ENCODE data around the gene OLAH.

Gene OLAH

DNA sequence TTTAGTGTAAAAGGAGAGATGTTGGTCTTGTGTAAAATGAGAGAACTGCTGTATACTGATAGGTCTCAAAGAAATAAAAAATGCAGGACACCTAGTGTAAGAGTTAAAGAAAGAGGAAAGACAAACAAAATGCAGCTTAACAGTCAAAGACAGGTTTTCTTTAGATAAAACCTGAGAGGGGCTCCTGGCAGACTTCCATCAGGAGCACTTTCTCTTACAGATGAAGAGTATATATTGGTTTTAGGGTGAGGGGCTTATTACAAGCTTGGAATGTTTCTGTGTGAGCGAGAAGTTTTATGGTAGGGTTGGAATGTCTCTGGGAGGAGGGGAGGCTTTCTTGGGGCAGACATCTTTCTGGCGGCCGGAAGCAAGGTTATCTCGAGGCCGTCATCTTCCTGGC is 28.6 kb downstream of the OLAH start:
- no peak for DNase-seq

DNA sequence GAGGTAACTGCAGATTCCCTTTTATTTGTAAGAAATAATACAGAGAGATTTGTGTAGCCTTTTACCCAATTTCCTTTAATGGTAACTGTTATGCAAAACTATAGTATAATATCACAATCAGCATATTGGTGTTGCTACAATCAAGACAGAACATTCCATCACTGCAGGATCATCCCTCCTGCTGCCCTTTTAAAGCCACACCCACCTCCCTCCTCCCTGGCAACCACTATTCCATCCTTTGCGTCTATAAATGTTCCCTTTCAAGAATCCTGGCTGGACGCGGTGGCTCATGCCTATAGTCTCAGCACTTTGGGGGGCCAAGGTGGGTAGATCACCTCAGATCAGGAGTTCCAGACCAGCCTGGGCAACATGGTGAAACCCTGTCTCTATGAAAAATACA is 31.7 kb downstream of the OLAH start:
- no peak for DNase-seq

DNA sequence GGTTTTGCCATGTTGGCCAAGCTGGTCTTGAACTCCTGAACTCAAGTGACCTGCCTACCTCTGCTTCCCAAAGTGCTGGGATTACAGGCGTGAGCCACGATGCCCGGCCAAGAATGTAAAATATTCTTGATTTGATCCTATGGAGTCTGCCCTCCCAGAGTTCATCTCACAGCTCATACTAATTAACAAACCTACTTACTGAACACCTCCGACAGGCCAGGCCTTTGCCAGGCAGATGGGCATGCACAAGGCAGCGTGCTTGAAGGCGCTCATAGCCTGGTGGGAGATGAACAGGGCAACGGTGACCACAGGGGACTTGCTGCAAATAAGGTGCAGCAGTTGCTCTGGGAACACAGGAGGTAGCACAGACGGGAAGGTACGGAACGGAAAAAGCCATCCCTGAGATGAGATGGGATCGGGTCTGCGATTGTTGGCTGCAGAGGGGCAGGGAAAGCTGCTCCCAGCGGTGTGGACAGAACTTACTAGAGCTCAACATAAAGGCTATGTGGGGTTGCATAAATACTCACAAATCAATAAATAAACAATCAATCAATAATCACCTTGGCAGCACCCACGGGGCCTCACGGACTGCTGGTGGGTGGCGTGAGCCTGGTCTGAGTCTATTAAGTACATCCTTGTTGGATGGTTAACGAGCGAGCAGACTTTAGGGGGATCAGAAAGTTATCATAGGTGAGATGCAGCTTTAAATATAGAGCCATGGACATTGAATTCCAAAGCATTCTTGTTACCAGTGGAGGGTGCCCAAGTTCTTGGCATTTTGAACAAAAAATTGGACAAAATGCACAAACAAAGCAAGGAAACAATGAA is 40.1 kb downstream of the OLAH start:
- no peak for DNase-seq

DNA sequence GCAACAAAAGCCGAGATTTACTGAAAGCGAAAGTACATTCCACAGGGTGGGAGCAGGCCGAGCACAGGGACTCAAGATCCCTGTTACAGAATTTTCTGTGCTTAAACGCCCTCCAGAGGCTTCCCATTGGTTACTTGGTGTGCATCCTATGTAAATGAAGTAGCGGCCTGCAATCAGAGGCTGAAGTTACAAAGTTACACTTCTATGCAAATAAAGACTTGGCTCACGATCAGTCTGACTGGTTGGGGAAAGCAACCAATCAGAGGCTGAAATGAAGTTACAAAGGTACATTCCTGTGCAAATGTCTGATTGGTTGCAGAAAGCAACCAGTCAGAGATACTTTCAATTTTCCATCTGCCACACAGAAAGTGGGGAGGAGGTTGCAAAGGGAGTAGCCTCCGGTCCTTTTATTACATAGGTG is 40.8 kb downstream of the OLAH start:
- no peak for DNase-seq

DNA sequence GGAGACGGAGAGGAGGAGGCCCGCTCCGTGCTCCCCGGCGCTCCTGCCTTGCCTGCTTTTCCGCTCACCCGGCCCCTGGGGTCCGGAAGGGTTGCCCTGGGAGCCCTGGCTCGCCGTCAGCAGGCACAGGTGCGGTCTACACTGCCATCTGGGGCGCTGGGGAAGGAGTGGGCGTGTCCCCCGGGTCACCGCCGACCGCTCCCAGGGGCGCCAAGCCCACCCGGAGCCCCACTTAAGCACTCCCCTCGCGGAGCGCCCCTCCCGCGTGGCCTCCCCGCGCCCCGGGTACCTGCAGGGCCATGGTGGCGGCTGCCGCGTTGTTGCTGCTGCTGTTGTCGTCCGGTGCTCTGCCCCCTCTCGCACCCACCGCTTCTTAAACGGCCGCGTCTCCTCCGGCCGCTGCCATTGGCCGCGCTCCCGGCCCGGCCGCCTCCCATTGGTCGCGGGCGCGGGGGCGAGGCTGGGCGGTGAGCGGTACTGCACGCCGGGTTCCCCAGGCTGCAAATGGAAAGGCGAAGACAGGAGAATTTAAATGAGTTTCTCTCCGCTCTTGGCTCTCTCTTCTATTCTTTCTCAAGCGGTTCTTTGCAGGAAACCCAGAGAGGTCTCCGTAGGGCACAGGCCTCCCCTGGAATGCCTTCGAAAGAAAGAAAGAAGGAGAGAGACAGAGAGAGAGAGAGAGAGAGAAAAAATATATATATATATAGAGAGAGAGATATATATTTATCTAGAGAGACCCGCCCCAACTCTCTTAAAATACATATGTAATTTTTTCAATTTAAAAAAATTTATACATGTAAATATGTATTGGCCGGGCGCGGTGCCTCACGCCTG is 44.9 kb downstream of the OLAH start, which contains the start of gene ACBD7:
TSS of gene ACBD7 (minus strand) at position 349 of the 834 bp plus-strand sequence. CDS start at position 301, 48 bp downstream.
- DNase-seq, result peak; percentile 83 to 86

- DNase-seq, result no peak
Measured at GRCh38 chr10:15091418-15091817, 47.7 kb downstream of the OLAH start.

DNA sequence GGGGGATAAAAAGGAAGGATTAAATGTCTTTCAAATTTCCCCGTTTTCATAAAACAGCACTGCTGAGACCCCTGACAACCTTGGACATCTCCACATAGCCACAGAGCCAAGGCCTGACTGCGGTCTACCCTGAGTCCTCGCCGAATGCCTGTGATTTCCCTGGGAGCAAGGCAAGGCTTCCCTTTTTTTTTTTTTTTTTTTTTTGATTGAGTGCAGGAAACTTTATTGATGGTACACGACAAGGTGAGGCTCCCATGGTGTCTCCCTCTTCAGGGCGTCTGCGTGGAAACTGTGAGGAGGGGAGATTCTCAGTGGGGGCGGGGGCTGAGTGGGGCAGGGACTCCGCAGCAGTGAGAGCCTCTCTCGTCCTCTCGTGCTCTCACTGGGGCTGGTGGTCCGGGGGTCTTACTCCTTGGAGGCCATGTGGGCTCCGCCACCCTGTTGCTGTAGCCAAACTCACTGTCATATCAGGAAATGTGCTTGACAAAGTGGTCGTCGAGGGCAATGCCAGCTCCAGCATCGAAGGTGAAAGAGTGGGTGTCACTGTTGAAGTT is 49.2 kb downstream of the OLAH start:
- DNase-seq, result no peak

DNA sequence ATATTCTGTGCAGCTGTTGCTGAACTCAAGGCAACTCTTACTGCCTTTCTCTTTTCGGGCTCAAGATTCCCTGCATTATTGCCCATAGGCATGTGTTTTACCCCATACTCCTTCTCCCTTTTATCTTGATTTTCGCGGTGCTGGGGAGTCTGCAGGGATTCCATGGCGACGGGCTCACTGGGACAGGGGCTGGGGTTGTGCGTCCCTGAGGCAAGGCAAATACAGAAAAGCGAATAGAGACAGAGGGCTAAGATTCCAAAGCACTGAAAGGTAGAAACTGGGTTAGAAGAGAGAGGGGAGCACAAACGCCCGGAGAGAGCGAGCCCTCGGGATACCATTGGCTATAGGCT is 52.9 kb downstream of the OLAH start:
- DNase-seq, result no peak

DNA sequence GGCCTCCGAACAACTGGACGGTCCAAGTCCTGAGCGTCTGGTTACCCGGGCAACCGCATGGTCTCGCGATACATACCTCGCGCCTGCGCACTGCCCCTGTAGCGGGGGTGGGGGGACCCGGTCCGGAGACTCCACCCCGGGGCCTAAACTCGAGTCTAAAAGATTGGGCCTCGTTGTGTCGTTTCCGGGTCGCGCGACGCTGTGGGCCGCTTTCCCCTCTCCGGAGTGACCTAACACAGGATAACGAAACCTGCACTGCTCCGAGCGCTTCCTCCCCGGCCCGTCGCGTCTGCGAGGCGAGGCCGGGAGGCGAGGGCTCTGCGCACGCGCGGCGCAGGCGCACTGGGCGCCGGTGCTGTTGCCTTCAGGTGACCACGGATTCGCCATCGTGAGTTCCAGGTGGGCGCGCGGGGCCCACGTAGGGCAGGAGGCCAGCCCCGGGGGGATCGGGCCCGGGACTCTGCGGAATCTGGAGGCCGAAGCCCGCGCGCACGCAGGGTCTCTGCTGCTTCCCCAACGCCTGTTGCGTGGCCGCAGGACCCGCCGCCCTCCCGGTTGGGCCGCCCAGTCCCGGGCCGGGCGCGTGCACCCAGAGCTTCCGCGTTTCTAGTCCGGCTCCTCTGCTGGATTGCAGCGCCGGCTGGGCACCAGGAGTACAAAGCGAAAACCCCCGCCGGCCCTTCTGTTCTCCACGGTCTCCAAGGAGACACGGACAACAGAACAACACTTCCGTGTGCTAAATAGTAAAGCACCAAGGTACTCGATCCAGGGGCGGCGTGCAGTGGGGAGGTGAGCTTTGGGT is 53.5 kb downstream of the OLAH start, which contains the start of gene RPP38:
TSS of gene RPP38 (plus strand) at position 345 of the 802 bp plus-strand sequence. CDS start 5,960 bp downstream, outside the sequence.
- DNase-seq, result peak; percentile 96 to 98

DNA sequence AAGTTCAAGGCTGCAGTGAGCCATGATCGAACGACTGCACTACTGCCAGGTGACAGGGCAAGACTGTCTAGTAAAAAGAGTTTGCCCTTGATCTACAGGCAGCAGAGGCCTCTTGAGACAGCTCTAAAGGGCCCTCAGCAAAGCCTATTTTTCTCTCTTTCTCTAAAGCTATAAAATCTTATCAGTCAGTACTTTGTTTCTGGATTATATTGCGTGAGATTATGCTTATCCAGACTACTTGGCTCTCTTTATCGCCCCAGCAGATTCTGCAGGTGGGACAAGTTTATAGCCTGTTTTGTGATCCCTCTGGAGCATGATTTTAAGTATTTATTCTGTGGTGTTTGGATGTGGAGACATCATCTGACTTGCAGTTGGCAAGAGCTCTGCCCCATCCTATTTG is 56.1 kb downstream of the OLAH start:
- no peak for DNase-seq

- DNase-seq, result no peak
Measured at GRCh38 chr10:15103513-15103912, 59.8 kb downstream of the OLAH start.

- peak; percentile 75 to 77 for DNase-seq
Measured at GRCh38 chr10:15106352-15107013, 62.7 kb downstream of the OLAH start.

DNA sequence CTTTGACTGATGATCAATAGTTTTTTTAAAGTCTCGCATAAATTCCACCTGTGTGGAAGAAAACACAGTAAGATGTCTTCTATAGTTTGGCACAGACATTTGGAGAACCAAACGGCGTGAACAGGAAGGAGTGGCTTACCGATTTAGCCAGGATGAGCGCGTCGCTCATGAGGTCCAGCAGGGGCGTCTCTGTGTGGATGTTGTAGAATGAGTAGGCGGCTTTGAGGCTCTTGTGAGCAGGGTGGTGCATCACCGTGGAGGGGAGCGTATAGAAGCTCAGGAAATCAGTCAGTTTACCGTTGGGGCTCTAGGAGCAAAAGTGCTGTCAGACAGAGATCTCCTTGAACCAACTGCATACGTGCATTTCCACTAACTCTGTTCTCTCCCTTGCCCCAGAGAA is 68.9 kb downstream of the OLAH start:
- DNase-seq, result no peak

- no peak for DNase-seq
Measured at GRCh38 chr10:15113766-15114165, 70.0 kb downstream of the OLAH start.

GRCh38 chr10:15116225-15116624 is 72.5 kb downstream of the OLAH start:
- DNase-seq, result no peak

- DNase-seq, result no peak
Measured at GRCh38 chr10:15118615-15119014, 74.9 kb downstream of the OLAH start.

DNA sequence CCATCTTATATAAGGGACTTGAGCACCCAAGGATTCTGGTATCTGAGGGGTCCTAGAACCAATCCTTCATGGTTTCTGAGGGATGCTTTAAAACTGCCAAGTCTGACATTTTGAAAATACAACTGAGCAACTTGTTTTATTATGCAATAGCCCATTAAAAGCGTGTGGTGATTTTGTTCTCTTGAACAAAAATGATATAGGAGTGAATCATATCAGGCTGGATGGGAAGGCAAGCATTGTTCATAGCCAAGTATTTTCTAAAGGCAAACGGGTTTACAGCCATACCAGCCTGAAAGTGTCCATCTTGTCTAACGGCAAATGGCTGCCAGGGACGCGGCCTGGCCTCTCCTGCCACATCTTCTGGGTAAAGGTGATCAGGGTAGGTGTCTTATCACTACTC is 76.8 kb downstream of the OLAH start:
- DNase-seq, result no peak

GRCh38 chr10:15121707-15122106 is 78.0 kb downstream of the OLAH start:
- DNase-seq, result no peak

DNA sequence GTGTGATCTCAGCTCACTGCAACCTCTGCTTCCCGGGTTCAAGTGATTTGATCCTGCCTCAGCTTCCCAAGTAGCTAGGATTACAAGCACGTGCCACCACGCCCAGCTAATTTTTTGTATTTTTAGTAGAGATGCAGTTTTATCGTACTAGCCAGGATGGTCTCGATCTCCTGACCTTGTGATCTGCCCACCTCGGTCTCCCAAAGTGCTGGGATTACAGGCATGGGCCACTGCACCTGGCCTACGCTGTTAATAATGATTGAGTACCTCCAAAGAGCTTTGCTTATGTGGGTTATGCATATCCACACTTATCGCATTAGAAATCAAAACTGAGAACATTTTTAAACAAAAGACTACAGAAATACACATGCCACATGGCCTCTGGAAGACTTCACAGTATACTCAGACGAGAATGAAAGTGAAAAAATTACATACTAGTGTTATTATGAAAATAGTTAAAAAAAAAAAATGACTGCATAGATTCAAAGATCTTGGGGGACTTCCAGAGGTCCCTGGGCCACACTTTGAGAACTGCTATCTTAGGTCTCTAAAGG is 78.8 kb downstream of the OLAH start:
- no peak for DNase-seq
